Loucy (cell line): ENCODE results near the gene CYSLTR2.

Experiments
- EZH2phosphoT487 ChIP-seq: fragments of 200-600 bp; IDR thresholded peaks from 2 replicates; pipeline ENCODE4 v1.6.1; 2018; ENCODE audit warnings: antibody characterized with exemption, mild to moderate bottlenecking, moderate library complexity, borderline replicate concordance
- TF ChIP-seq, protein P1 (sequence below): fragments of 200-600 bp; sonication (generic); conservative IDR thresholded peaks from 2 replicates; pipeline ENCODE4 v1.5.1; 2014; ENCODE audit warnings: mild to moderate bottlenecking, antibody characterized with exemption, low read length

DNA sequence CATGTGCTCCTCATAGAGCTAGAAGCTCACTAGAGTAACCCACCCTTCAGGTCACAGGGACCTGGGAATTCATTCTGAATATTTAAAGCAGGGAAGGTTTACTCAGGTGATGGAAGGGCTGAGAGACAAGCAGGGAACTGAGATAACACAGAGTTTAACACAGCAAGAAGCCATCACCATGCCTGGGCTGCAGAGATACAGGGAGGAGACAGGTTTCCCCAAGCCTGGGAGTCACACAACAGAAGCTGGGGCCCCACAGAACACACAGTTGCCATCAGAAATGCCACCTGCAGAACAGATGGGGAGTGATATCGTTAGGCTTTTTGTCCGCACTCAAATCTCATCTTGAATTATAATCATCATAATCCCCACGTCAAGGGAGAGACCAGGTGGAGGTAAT, 7.9 kb upstream of the CYSLTR2 start:
- TF ChIP-seq, protein P1, sequence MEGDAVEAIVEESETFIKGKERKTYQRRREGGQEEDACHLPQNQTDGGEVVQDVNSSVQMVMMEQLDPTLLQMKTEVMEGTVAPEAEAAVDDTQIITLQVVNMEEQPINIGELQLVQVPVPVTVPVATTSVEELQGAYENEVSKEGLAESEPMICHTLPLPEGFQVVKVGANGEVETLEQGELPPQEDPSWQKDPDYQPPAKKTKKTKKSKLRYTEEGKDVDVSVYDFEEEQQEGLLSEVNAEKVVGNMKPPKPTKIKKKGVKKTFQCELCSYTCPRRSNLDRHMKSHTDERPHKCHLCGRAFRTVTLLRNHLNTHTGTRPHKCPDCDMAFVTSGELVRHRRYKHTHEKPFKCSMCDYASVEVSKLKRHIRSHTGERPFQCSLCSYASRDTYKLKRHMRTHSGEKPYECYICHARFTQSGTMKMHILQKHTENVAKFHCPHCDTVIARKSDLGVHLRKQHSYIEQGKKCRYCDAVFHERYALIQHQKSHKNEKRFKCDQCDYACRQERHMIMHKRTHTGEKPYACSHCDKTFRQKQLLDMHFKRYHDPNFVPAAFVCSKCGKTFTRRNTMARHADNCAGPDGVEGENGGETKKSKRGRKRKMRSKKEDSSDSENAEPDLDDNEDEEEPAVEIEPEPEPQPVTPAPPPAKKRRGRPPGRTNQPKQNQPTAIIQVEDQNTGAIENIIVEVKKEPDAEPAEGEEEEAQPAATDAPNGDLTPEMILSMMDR = no peak
- TF ChIP-seq EZH2phosphoT487 = no peak
